ENCODE results near the gene PRLR.

DNA sequence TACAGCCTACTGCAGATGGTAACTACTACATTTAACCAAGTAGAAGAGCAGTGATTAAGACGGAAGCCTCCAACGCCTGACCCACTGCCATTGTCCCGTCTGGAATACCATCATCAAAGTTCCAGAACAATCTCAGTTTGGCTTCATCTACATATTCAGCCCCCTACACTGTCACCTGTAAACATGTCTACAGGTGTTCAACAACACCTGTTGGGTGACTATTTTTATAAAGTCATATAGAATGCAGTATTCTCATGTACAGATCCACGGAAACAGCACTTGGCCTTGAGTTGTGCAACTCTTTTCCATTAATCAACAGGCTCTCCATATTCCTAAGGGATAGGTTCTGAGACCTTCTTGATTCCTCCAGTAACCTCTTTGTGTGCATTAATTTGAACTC, 129.3 kb downstream of the PRLR start:
- TF ChIP-seq, protein P1, sequence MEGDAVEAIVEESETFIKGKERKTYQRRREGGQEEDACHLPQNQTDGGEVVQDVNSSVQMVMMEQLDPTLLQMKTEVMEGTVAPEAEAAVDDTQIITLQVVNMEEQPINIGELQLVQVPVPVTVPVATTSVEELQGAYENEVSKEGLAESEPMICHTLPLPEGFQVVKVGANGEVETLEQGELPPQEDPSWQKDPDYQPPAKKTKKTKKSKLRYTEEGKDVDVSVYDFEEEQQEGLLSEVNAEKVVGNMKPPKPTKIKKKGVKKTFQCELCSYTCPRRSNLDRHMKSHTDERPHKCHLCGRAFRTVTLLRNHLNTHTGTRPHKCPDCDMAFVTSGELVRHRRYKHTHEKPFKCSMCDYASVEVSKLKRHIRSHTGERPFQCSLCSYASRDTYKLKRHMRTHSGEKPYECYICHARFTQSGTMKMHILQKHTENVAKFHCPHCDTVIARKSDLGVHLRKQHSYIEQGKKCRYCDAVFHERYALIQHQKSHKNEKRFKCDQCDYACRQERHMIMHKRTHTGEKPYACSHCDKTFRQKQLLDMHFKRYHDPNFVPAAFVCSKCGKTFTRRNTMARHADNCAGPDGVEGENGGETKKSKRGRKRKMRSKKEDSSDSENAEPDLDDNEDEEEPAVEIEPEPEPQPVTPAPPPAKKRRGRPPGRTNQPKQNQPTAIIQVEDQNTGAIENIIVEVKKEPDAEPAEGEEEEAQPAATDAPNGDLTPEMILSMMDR (IDR thresholded peaks at IDR 0.05; ENCODE audit: low read depth, low read length, poor library complexity, severe bottlenecking), result no peak
- TF ChIP-seq EZH2phosphoT487 (IDR thresholded peaks at IDR 0.05; ENCODE audit: borderline replicate concordance, low read length), result no peak

All from DOHH2 (cell line).